KMS-11 (cell line): ENCODE results near the gene RTL10.

Experiments
- H2AFZ ChIP-seq: fragments of 200-600 bp; sonication (generic); 2 replicates; pipeline ENCODE4 v1.6.1; 2016; ENCODE audit warnings: antibody characterized with exemption, mixed run types, low read depth
- H3K27ac ChIP-seq: fragments of 200-600 bp; sonication (generic); 2 replicates; pipeline ENCODE4 v1.6.1; 2016; ENCODE audit warnings: mild to moderate bottlenecking, mixed run types
- H3K27me3 ChIP-seq: fragments of 200-600 bp; sonication (generic); 2 replicates; pipeline ENCODE4 v1.6.1; 2017; ENCODE audit warnings: mild to moderate bottlenecking, low read depth, mixed run types, moderate library complexity; ENCODE audit not compliant: insufficient read depth
- H3K36me3 ChIP-seq: fragments of 200-600 bp; sonication (generic); 2 replicates; pipeline ENCODE4 v1.6.1; 2017; ENCODE audit warnings: mild to moderate bottlenecking, mixed run types; ENCODE audit not compliant: insufficient read depth
- H3K4me1 ChIP-seq: fragments of 200-600 bp; sonication (generic); 2 replicates; pipeline ENCODE4 v1.6.1; 2016; ENCODE audit warnings: mild to moderate bottlenecking, low read depth, mixed run types; ENCODE audit not compliant: poor library complexity, severe bottlenecking
- H3K4me2 ChIP-seq: fragments of 200-600 bp; sonication (generic); 2 replicates; pipeline ENCODE4 v1.7.0; 2016; ENCODE audit warnings: mild to moderate bottlenecking, mixed run types
- H3K4me3 ChIP-seq: fragments of 200-600 bp; sonication (generic); IDR thresholded peaks from 2 replicates; pipeline ENCODE4 v1.6.1; 2017; ENCODE audit warnings: low read depth, low read length, mixed read lengths; ENCODE audit not compliant: insufficient read depth
- H3K79me2 ChIP-seq: fragments of 200-600 bp; sonication (generic); 2 replicates; pipeline ENCODE4 v1.6.1; 2016; ENCODE audit warnings: low read depth, mixed run types; ENCODE audit not compliant: insufficient read depth
- H3K9ac ChIP-seq: fragments of 200-600 bp; sonication (generic); 2 replicates; pipeline ENCODE4 v1.6.1; 2016; ENCODE audit warnings: mild to moderate bottlenecking, mixed run types
- H4K20me1 ChIP-seq: fragments of 200-600 bp; sonication (generic); 2 replicates; pipeline ENCODE4 v1.6.1; 2016; ENCODE audit warnings: mild to moderate bottlenecking, mixed run types; ENCODE audit not compliant: insufficient read depth
- CTCF ChIP-seq: fragments of 200-600 bp; sonication (generic); conservative IDR thresholded peaks from 2 replicates; pipeline ENCODE4 v1.6.1; 2017; ENCODE audit warnings: low read depth, mild to moderate bottlenecking, antibody characterized with exemption, low read length, moderate library complexity, mixed read lengths

RTL10 gene

GRCh38 chr22:19812910-19813309, 41.8 kb downstream of the RTL10 start:
- no peak for TF ChIP-seq CTCF
- no peak overlapping the region for H3K4me2 ChIP-seq
- H4K20me1 ChIP-seq: no peaks in the 10 kb centered on the region
- H2AFZ ChIP-seq: no peak overlapping the region
- H3K27ac ChIP-seq: no peak overlapping the region
- no peaks in the 10 kb centered on the region for H3K27me3 ChIP-seq
- no peaks in the 10 kb centered on the region for H3K4me1 ChIP-seq
- no peaks in the 10 kb centered on the region for H3K36me3 ChIP-seq
- no peak overlapping the region for H3K9ac ChIP-seq
- no peak overlapping the region for H3K4me3 ChIP-seq
- H3K79me2 ChIP-seq: no peaks in the 10 kb centered on the region

DNA sequence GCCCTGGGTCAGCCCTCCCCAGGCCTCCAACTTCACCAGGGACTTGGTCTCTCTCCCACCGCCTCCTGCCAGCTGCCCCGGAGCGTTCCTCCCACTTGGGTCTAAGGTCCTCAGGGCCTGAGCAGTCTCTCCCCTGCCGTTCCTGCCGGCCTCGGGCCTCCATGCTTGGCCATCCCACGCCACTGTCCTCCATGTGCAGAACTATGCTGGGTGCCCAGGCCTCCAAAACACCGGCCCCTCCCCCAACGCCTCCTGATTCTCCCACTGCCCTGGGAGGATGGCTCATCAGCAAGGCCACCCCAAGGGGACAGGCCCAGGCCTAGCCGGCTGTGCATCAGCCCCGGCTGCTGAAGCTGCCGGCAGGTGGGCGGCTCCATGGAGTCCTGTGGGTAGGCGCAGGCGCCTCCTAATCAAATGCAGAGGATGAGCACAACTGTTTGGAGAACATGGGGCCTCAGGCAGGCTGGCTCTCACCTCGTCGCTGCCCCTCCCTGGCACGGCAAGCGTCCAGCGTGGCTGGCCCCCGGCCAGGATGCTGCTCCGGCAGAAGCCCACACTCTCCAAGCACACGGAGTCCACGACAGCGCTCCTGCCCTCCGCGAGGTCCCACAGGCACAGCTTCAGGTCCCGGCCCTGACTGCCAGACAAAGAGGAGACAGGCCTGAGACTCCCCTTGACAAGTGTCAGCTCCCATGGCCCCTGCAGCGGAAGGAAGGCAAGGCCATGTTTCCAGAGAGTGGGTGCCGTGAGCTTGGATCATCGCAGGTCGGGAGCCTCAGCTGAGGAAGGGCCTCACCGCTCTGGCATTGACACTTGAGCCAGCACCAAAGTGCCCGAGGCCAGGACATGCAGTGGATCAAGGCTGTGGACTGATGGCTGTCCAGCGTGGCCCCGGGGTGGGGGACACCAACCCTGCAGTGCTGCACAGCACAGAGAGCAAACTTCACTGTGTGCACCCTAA, 42.6 kb downstream of the RTL10 start:
- Histone ChIP-seq H3K4me2 (no peak overlapping the region), H3K36me3 (no peaks in the 10 kb centered on the region), H3K27me3 (no peaks in the 10 kb centered on the region), H3K27ac (no peak overlapping the region), H3K4me3 (no peak overlapping the region), H3K4me1 (no peaks in the 10 kb centered on the region), H2AFZ (no peak overlapping the region), H3K9ac (no peak overlapping the region), H3K79me2 (no peaks in the 10 kb centered on the region), H4K20me1 (no peaks in the 10 kb centered on the region)
- TF ChIP-seq CTCF: no peak

DNA sequence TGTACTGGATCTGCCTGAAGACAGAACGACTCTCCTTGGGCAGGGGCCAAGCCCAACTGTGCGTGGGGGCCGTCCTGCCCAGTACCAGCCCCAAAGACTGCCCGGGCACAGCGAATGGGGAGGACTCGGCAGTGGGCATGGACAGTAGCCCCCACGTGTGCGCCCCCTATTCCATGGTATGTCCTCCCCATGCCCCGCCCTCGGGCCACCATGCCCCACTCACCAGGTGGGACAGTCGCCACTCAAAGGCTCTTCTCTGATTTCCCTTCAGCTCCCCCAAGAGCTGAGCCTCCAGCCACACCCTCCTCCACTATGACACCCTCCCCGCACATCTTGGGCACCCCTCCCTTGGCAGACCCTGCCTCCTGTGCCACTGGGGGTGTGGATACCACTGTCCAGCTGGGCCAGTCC, 43.5 kb downstream of the RTL10 start:
- H4K20me1 ChIP-seq: no peaks in the 10 kb centered on the region
- H2AFZ ChIP-seq: no peak overlapping the region
- H3K4me1 ChIP-seq: no peaks in the 10 kb centered on the region
- no peaks in the 10 kb centered on the region for H3K79me2 ChIP-seq
- no peak overlapping the region for H3K4me3 ChIP-seq
- H3K9ac ChIP-seq: no peak overlapping the region
- H3K36me3 ChIP-seq: no peaks in the 10 kb centered on the region
- H3K27me3 ChIP-seq: no peaks in the 10 kb centered on the region
- no peak for TF ChIP-seq CTCF
- H3K27ac ChIP-seq: no peak overlapping the region
- H3K4me2 ChIP-seq: no peak overlapping the region

DNA sequence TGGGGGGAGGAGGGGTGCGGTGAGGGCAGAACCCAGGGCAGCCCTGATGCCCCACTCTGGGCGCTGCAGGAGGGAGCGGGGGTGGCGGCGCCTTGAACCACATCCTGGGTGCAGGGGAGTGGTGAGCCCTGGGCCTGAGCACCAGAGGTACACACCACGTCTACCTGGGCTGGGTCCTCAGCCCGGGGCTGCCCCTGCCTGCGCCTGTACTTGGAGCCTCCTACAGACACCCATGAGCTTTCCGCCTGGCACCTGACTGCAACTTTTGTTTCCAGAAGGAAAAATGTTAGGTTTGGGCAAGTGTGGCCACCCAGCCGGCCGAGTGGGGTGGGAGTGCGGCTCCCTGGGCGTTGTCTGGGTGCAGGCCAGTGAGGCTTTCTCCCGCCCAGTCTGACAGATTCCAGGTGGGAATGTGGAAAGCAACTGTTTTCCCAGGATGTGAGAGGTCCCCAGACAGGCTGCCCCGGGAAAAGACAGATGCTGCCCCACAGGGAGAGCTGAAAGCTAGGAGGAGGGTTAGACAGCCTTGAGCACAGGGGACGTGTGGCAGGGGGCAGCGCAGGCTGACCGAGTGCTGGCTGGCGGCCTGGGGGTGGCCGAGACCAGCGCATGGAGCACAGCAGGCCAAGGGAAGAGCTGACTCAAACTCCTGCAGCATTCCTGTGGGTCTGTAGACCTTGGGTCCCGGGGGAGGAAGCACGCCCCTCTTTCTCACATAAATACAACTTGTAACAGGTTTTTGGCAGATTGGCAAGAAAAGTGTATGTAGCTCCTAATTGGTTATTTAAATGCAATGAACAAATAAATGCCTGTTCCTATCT, 44.1 kb downstream of the RTL10 start:
- H3K79me2 ChIP-seq: no peaks in the 10 kb centered on the region
- H2AFZ ChIP-seq: no peak overlapping the region
- H3K27ac ChIP-seq: no peak overlapping the region
- no peaks in the 10 kb centered on the region for H3K4me1 ChIP-seq
- no peaks in the 10 kb centered on the region for H4K20me1 ChIP-seq
- no peaks in the 10 kb centered on the region for H3K27me3 ChIP-seq
- no peak for TF ChIP-seq CTCF
- no peak overlapping the region for H3K4me3 ChIP-seq
- no peak overlapping the region for H3K9ac ChIP-seq
- H3K4me2 ChIP-seq: no peak overlapping the region
- no peaks in the 10 kb centered on the region for H3K36me3 ChIP-seq
